BJ (cell line): ENCODE data around the gene OR13C8. TPM values are rescaled to one million over a fixed set of nuclear protein-coding genes. Genes with fewer than 3 reads are reported as not detected.

ENCODE experiments used
- CTCF ChIA-PET: fragments of 350-600 bp; formaldehyde crosslinking; extraction: SDS; loops from one replicate; lab custom pipeline; 2021; ENCODE audit warnings: antibody characterized with exemption, inconsistent platforms; lab: Yijun Ruan, JAX
- POLR2A ChIA-PET: fragments of 300-600 bp; sonication (Branson Sonifier 250); formaldehyde crosslinking; extraction: SDS; loops from one replicate; lab custom pipeline; 2021; ENCODE audit warnings: antibody characterized with exemption; lab: Charles Lee
- DNase-seq: peaks from one replicate; pipeline ENCODE4 v3.0.0-alpha.2; 2011; ENCODE audit warnings: low read depth
- H3K27me3 ChIP-seq: 2 replicates; pipeline ENCODE4 v1.6.0; 2011; ENCODE audit warnings: low read length; ENCODE audit not compliant: control insufficient read depth, insufficient read depth
- H3K36me3 ChIP-seq: 2 replicates; pipeline ENCODE4 v1.5.1; 2011; ENCODE audit warnings: low read length; ENCODE audit not compliant: control insufficient read depth, insufficient read depth
- H3K4me3 ChIP-seq: 2 replicates; pipeline ENCODE4 v1.5.1; 2011; ENCODE audit warnings: low read depth, mild to moderate bottlenecking, control low read depth, low read length
- CTCF ChIP-seq: IDR thresholded peaks from 2 replicates; pipeline ENCODE4 v1.5.1; 2011; ENCODE audit warnings: low read depth, mild to moderate bottlenecking, control low read depth, inconsistent platforms, low read length, moderate library complexity; ENCODE audit not compliant: insufficient read depth
- polyA plus RNA-seq: library from polyadenylated mRNA; depleted of rRNA; stranded (reverse); fragments of >200 nt; gene quantifications from 2 replicates; pipeline ENCODE4 v1.2.3, GENCODE V29; 2011

OR13C8 gene
- polyA plus RNA-seq, 1 experiment = not detected

- POLR2A ChIA-PET = no interaction called here
- CTCF ChIA-PET = no interaction called here
- Histone ChIP-seq H3K4me3 (no peak overlapping the region), H3K36me3 (no peaks in the 10 kb centered on the region), H3K27me3 (no peaks in the 10 kb centered on the region)
- no peak for DNase-seq
- no peak for TF ChIP-seq CTCF
These were observed 24.3 kb upstream of the OR13C8 start for GRCh38 chr9:104544644-104545043.

GRCh38 chr9:104553261-104553660 is 15.7 kb upstream of the OR13C8 start:
- Histone ChIP-seq H3K36me3 (no peaks in the 10 kb centered on the region), H3K27me3 (no peaks in the 10 kb centered on the region), H3K4me3 (no peak overlapping the region)
- TF ChIP-seq CTCF = no peak
- CTCF ChIA-PET = no interaction called here
- DNase-seq = no peak
- POLR2A ChIA-PET = no interaction called here

DNA sequence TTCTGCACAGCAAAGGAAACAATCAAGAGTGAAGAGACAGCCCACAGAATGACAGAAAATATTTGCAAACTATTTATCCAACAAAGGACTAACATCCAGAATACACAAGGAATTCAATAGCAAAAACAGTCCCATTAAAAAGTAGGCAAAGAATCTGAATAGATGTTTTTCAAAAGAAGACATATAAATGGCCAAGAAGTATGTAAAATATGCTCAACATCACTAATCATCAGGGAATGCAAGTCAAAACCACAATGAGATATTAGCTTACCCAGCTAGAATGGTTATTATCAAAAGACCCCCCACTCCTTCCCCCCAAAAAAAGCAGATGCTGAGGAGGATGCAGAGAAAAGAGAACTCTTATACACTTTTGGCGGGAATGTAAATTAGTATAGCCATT is 13.4 kb upstream of the OR13C8 start:
- CTCF ChIA-PET = no interaction called here
- no peaks in the 10 kb centered on the region for H3K27me3 ChIP-seq
- no peaks in the 10 kb centered on the region for H3K36me3 ChIP-seq
- no peak for TF ChIP-seq CTCF
- POLR2A ChIA-PET = no interaction called here
- no peak overlapping the region for H3K4me3 ChIP-seq
- peak; percentile 7 for DNase-seq

GRCh38 chr9:104556830-104557634 is 11.9 kb upstream of the OR13C8 start:
- Histone ChIP-seq H3K36me3 (no peaks in the 10 kb centered on the region), H3K27me3 (no peaks in the 10 kb centered on the region), H3K4me3 (no peak overlapping the region)
- no peak for DNase-seq
- ChIA-PET CTCF (no interaction called here), POLR2A (no interaction called here)
- TF ChIP-seq CTCF = no peak

- DNase-seq = no peak
- ChIA-PET CTCF (interaction anchor here (1.2 kb wide), 1 partner anchor 25 kb away, joined by 3 read pairs; no protein-coding TSS in a partner anchor), POLR2A (no interaction called here)
- Histone ChIP-seq H3K27me3 (no peaks in the 10 kb centered on the region), H3K4me3 (no peak overlapping the region), H3K36me3 (no peaks in the 10 kb centered on the region)
- no peak for TF ChIP-seq CTCF
These were observed 4.6 kb upstream of the OR13C8 start for GRCh38 chr9:104564358-104564757.
